Endothelial cell of umbilical vein (primary cell): ENCODE measurements around the gene SLC24A3. TPM values are rescaled to one million over a fixed set of nuclear protein-coding genes. Genes with fewer than 3 reads are reported as not detected.

ENCODE experiments used
- BruUV-seq: library from RNA; stranded (reverse); fragments of 400-500 nt; replicated peaks from 2 replicates; lab custom pipeline; 2021; lab: Mats Ljungman, UMichigan
- CTCF ChIA-PET: fragments of 300-600, 350-600 bp; sonication (Branson Sonifier 250); formaldehyde crosslinking; loops from one replicate; lab custom pipeline; 2021; ENCODE audit warnings: antibody characterized with exemption, inconsistent platforms; lab: Charles Lee
- POLR2A ChIA-PET: fragments of 300-600, 350-600 bp; sonication (Branson Sonifier 250); formaldehyde crosslinking; loops from one replicate; lab custom pipeline; 2021; ENCODE audit warnings: antibody characterized with exemption, inconsistent platforms; lab: Charles Lee
- DNase-seq: peaks from one replicate; pipeline ENCODE4 v3.0.0-alpha.2; 2011; ENCODE audit warnings: low read depth, low spot score
- FAIRE-seq: peaks from 2 replicates; lab custom pipeline; 2011; peaks lifted over from hg19 to GRCh38; lab: Jason Lieb, UNC
- H2AFZ ChIP-seq: 2 replicates; pipeline ENCODE4 v1.6.0; 2012; ENCODE audit warnings: low read depth, low read length, control low read depth, inconsistent platforms
- H3K27ac ChIP-seq: 2 replicates; pipeline ENCODE4 v1.5.1; 2011; ENCODE audit warnings: low read depth, mild to moderate bottlenecking, control low read depth, low read length, moderate library complexity; ENCODE audit not compliant: insufficient read depth
- H3K27me3 ChIP-seq, 2 experiments: 2 replicates each; pipeline versions ENCODE4 v1.6.0 to v1.6.1; 2011; ENCODE audit warnings: low read length in 2 of 2, mixed read lengths in 1 of 2; ENCODE audit not compliant: control insufficient read depth in 2 of 2, insufficient read depth in 2 of 2
- H3K36me3 ChIP-seq, 2 experiments: 2 replicates in 1 of 2; 3 replicates in 1 of 2; pipeline ENCODE4 v1.5.1; 2011; ENCODE audit warnings: low read length in 2 of 2, mild to moderate bottlenecking in 1 of 2, moderate library complexity in 1 of 2; ENCODE audit not compliant: control insufficient read depth in 2 of 2, insufficient read depth in 2 of 2; ENCODE audit errors: extremely low read depth in 1 of 2
- H3K4me1 ChIP-seq: 3 replicates; pipeline ENCODE4 v1.5.1; 2011; ENCODE audit warnings: mild to moderate bottlenecking, low read length; ENCODE audit not compliant: control insufficient read depth, insufficient read depth; ENCODE audit errors: extremely low read depth
- H3K4me2 ChIP-seq: 2 replicates; pipeline ENCODE4 v1.6.1; 2011; ENCODE audit warnings: low read length, control low read depth, mixed read lengths; ENCODE audit not compliant: insufficient read depth
- H3K4me3 ChIP-seq, 3 experiments: fragments of 200-600 bp in 1 of 3; sonication (generic), shearing (Covaris generic) in 1 of 3; replicated peaks in 1 of 3; 2 replicates each; pipeline ENCODE4 v1.5.1; 2011 to 2016; ENCODE audit warnings: control low read depth in 3 of 3, low read length in 3 of 3, mild to moderate bottlenecking in 2 of 3, inconsistent platforms in 1 of 3, low read depth in 1 of 3, moderate library complexity in 1 of 3; ENCODE audit not compliant: insufficient read depth in 1 of 3
- H3K79me2 ChIP-seq: 2 replicates; pipeline ENCODE4 v1.6.0; 2012; ENCODE audit warnings: low read length, inconsistent platforms; ENCODE audit not compliant: control insufficient read depth, insufficient read depth
- H3K9ac ChIP-seq: replicated peaks from 2 replicates; pipeline ENCODE3; 2011; ENCODE audit warnings: low read length, control low read depth; ENCODE audit not compliant: insufficient read depth; ENCODE audit errors: extremely low read depth
- H3K9me1 ChIP-seq: replicated peaks from 3 replicates; pipeline ENCODE4 v1.6.0; 2011; ENCODE audit warnings: mild to moderate bottlenecking, low read length; ENCODE audit not compliant: control insufficient read depth, insufficient read depth; ENCODE audit errors: extremely low read depth
- H3K9me3 ChIP-seq: replicated peaks from 2 replicates; pipeline ENCODE4 v1.5.1; 2012; ENCODE audit warnings: low read length, inconsistent platforms; ENCODE audit not compliant: control insufficient read depth, insufficient read depth
- H4K20me1 ChIP-seq: replicated peaks from 2 replicates; pipeline ENCODE3; 2011; ENCODE audit warnings: mild to moderate bottlenecking, low read length; ENCODE audit not compliant: control insufficient read depth, insufficient read depth; ENCODE audit errors: extremely low read depth
- CTCF ChIP-seq, 2 donors: IDR thresholded peaks; 1 replicate in 1 of 2; 2 replicates in 1 of 2; pipeline ENCODE4 v1.5.1; 2011; ENCODE audit warnings: low read length in 2 of 2, mild to moderate bottlenecking in 2 of 2, moderate library complexity in 2 of 2, control low read depth in 1 of 2, inconsistent platforms in 1 of 2, low read depth in 1 of 2; ENCODE audit not compliant: insufficient read depth in 1 of 2; ENCODE audit errors: extremely low read depth in 1 of 2
- EZH2 ChIP-seq: IDR thresholded peaks from 2 replicates; pipeline ENCODE4 v1.6.1; 2012; ENCODE audit warnings: borderline replicate concordance, low read depth, mild to moderate bottlenecking, moderate library complexity, low read length, inconsistent platforms; ENCODE audit not compliant: severe bottlenecking
- FOS ChIP-seq: IDR thresholded peaks from 2 replicates; pipeline ENCODE4 v1.6.1; 2011; ENCODE audit warnings: mild to moderate bottlenecking, low read length, moderate library complexity, borderline replicate concordance; ENCODE audit not compliant: insufficient read depth
- GATA2 ChIP-seq: IDR thresholded peaks from 2 replicates; pipeline ENCODE4 v1.7.0; 2011; ENCODE audit warnings: low read depth, mild to moderate bottlenecking, moderate library complexity, mixed read lengths, low read length; ENCODE audit not compliant: insufficient read length, insufficient read depth
- JUN ChIP-seq: IDR thresholded peaks from 2 replicates; pipeline ENCODE4 v1.6.1; 2011; ENCODE audit warnings: borderline replicate concordance, low read depth; ENCODE audit not compliant: insufficient read length, insufficient read depth
- MAX ChIP-seq: IDR thresholded peaks from 2 replicates; pipeline ENCODE4 v1.6.1; 2011; ENCODE audit not compliant: insufficient read depth, insufficient read length
- MYC ChIP-seq: IDR thresholded peaks from one replicate; pipeline ENCODE4 v1.6.1; 2011; ENCODE audit warnings: mild to moderate bottlenecking, low read depth, low read length
- POLR2A ChIP-seq: IDR thresholded peaks from 2 replicates; pipeline ENCODE4 v1.6.1; 2012; ENCODE audit warnings: low read depth, mild to moderate bottlenecking, control low read depth, low read length
- POLR2AphosphoS5 ChIP-seq: IDR thresholded peaks from 2 replicates; pipeline ENCODE4 v1.6.1; 2012; ENCODE audit warnings: low read depth, mild to moderate bottlenecking, control low read depth, low read length, moderate library complexity; ENCODE audit not compliant: insufficient read depth
- dilution Hi-C: fragments of 300-500 bp; cut with MboI; formaldehyde crosslinking; loops from one replicate; pipeline ENCODE4 v1.15.0; 2019; ENCODE audit warnings: low sequenced_read_pairs; ENCODE audit not compliant: extremely low pct_ligation_motif_present
- intact Hi-C: fragments of 100-400 bp; cut with micrococcal nuclease; formaldehyde crosslinking; loops from one replicate; pipeline ENCODE4 v1.10.0; 2022
- polyA plus RNA-seq, 4 experiments: library from polyadenylated mRNA; depleted of rRNA in 3 of 4; stranded (reverse) in 3 of 4; unstranded in 1 of 4; fragments of >200 nt; gene quantifications; 2 replicates each; pipeline versions ENCODE4 v1.2.1 to v1.2.3, GENCODE V29; 2011 to 2012; ENCODE audit warnings: missing spikeins in 1 of 4
- total RNA-seq: library from RNA; stranded (reverse); gene quantifications from 2 replicates; pipeline ENCODE4 v1.2.3, GENCODE V29; 2021

SLC24A3 gene
- total and polyA plus RNA-seq, 2 donors (not counting 3 experiments of a cell fraction or from before 2014, with no cell fraction given): not detected

GRCh38 chr20:19478320-19478895 is 266.0 kb downstream of the SLC24A3 start:
- Histone ChIP-seq H3K27ac (no peak overlapping the region), H3K4me2 (no peak overlapping the region), H3K4me1 (no peaks in the 10 kb centered on the region), H3K4me3 (no peak overlapping the region), H3K79me2 (no peaks in the 10 kb centered on the region), H4K20me1 (no peaks in the 10 kb centered on the region), H3K9me1 (no peaks in the 10 kb centered on the region), H3K9ac (no peak overlapping the region), H3K9me3 (no peaks in the 10 kb centered on the region), H3K27me3 (no peaks in the 10 kb centered on the region), H2AFZ (no peak overlapping the region), H3K36me3 (no peaks in the 10 kb centered on the region)
- no peak for FAIRE-seq
- ChIA-PET POLR2A (no interaction called here), CTCF (no interaction called here)
- dilution Hi-C loops (no loop called here), intact Hi-C loops (no loop called here)
- DNase-seq: no peak
- no peak for TF ChIP-seq MAX
- no peak for TF ChIP-seq CTCF (IDR thresholded peaks at IDR 0.05; ENCODE audit: extremely low read depth in 1 of 2, insufficient read depth in 1 of 2, low read depth in 1 of 2, low read length in 2 of 2)
- TF ChIP-seq MYC: no peak
- TF ChIP-seq GATA2: no peak
- TF ChIP-seq EZH2: no peak
- no peak for TF ChIP-seq JUN
- no peak for TF ChIP-seq POLR2A
- TF ChIP-seq FOS: no peak
- TF ChIP-seq POLR2AphosphoS5: no peak
- no TSS peak for BruUV-seq
